CD4-positive, alpha-beta memory T cell (primary cell): ENCODE results near the gene KCNJ8. TPM values are rescaled to one million over a fixed set of nuclear protein-coding genes. Genes with fewer than 3 reads are reported as not detected.

Experiments used
- CTCF ChIA-PET: fragments of 350-600 bp; sonication (Branson Sonifier 250); formaldehyde crosslinking; loops from one replicate; lab custom pipeline; 2021; ENCODE audit warnings: inconsistent platforms; ENCODE audit not compliant: partially characterized antibody; lab: Charles Lee
- POLR2A ChIA-PET: fragments of 350-600 bp; sonication (Branson Sonifier 250); formaldehyde crosslinking; loops from one replicate; lab custom pipeline; 2021; ENCODE audit not compliant: partially characterized antibody; lab: Charles Lee
- DNase-seq, 5 donors: peaks; one replicate each; pipeline versions ENCODE4 v3.0.0 to v3.0.0-alpha.2; 2020 to 2022; ENCODE audit warnings: mixed read lengths in 1 of 5
- H3K27ac ChIP-seq: one replicate; pipeline ENCODE4 v1.7.0; 2013; ENCODE audit warnings: low read depth, low read length
- H3K27me3 ChIP-seq: 2 replicates; pipeline ENCODE4 v1.7.0; 2013; ENCODE audit warnings: mild to moderate bottlenecking, low read length, moderate library complexity; ENCODE audit not compliant: insufficient read depth
- H3K36me3 ChIP-seq: 2 replicates; pipeline ENCODE4 v1.7.0; 2013; ENCODE audit warnings: mild to moderate bottlenecking, low read length, moderate library complexity; ENCODE audit not compliant: insufficient read depth
- H3K4me1 ChIP-seq: 2 replicates; pipeline ENCODE4 v1.7.0; 2013; ENCODE audit warnings: mild to moderate bottlenecking, low read length, moderate library complexity; ENCODE audit not compliant: insufficient read depth
- H3K4me3 ChIP-seq, 2 donors: one replicate each; pipeline ENCODE4 v1.7.0; 2013; ENCODE audit warnings: low read length in 2 of 2, mild to moderate bottlenecking in 1 of 2
- H3K9me3 ChIP-seq, 2 donors: one replicate each; pipeline ENCODE4 v1.7.0; 2013; ENCODE audit warnings: low read length in 2 of 2, control low read depth in 1 of 2; ENCODE audit not compliant: control insufficient read depth in 1 of 2
- H3K27ac Mint-ChIP-seq, 7 donors: one replicate each; pipeline ENCODE4 v1.8.0; 2020 to 2021; ENCODE audit warnings: mixed read lengths in 7 of 7, mild to moderate bottlenecking in 6 of 7, inconsistent platforms in 3 of 7, moderate library complexity in 3 of 7
- H3K27me3 Mint-ChIP-seq, 2 donors: one replicate each; pipeline ENCODE4 v1.8.0; 2020 to 2021; ENCODE audit warnings: mixed read lengths in 2 of 2
- H3K36me3 Mint-ChIP-seq, 2 donors: one replicate each; pipeline ENCODE4 v1.8.0; 2020 to 2021; ENCODE audit warnings: mixed read lengths in 2 of 2, inconsistent platforms in 1 of 2, mild to moderate bottlenecking in 1 of 2
- H3K4me1 Mint-ChIP-seq, 4 donors: one replicate each; pipeline ENCODE4 v1.8.0; 2020 to 2021; ENCODE audit warnings: mixed read lengths in 4 of 4, mild to moderate bottlenecking in 1 of 4
- H3K4me3 Mint-ChIP-seq, 8 donors: one replicate each; pipeline ENCODE4 v1.8.0; 2020 to 2021; ENCODE audit warnings: mixed read lengths in 8 of 8, mild to moderate bottlenecking in 7 of 8, moderate library complexity in 6 of 8, inconsistent platforms in 3 of 8
- H3K9me3 Mint-ChIP-seq, 8 donors: one replicate each; pipeline ENCODE4 v1.8.0; 2020 to 2021; ENCODE audit warnings: mixed read lengths in 8 of 8, mild to moderate bottlenecking in 5 of 8, inconsistent platforms in 3 of 8, moderate library complexity in 1 of 8
- intact Hi-C: fragments of 100-400 bp; cut with micrococcal nuclease; formaldehyde crosslinking; loops from one replicate; pipeline ENCODE4 v1.15.1; 2023
- polyA plus RNA-seq, 2 donors: library from polyadenylated mRNA; unstranded; fragments of 300-500 nt; fragmentation: Illumina TruSeq; gene quantifications; one replicate each; pipeline ENCODE4 v1.2.3, GENCODE V29; 2021
- total RNA-seq, 2 experiments: library from RNA; stranded (reverse); gene quantifications; one replicate each; pipeline ENCODE4 v1.2.3, GENCODE V29; 2021

Gene KCNJ8
- total and polyA plus RNA-seq, 4 experiments from 2014 or later: 0.25 TPM; not detected in 3

DNA sequence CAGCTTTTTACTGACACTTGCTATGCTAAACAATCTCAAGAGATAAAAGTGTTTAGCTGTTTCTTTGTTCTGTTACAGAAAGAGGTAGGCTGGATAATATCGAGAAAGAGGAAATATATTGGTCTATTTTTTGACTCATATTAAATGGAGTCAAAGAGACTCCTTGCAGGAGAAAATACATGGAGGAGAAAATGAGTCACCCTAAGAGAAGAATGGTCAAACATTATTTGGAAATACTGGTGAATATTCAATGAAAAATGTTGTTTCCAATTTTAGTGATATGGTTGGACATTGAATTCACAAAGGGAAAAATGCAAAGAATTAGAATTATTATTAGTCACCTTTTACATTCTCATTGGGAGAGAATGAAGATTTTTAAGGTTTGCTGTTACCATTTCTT is 3.2 kb downstream of the KCNJ8 start:
- Mint-ChIP-seq H3K9me3 (peaks cover 0 to 2% (median 0%) of the 10 kb centered on the region in 8 donors), H3K27ac (no peak overlapping the region), H3K4me1 (peaks cover 7 to 19% (median 12%) of the 10 kb centered on the region in 4 donors), H3K27me3 (peaks cover 18 to 22% of the 10 kb centered on the region in 2 donors), H3K36me3 (no peaks in the 10 kb centered on the region), H3K4me3 (no peak overlapping the region)
- H3K27me3 ChIP-seq: peaks cover 13% of the 10 kb centered on the region
- CTCF ChIA-PET: no interaction called here
- no peaks in the 10 kb centered on the region for H3K36me3 ChIP-seq
- H3K4me3 ChIP-seq: no peak overlapping the region
- POLR2A ChIA-PET: no interaction called here
- no peaks in the 10 kb centered on the region for H3K9me3 ChIP-seq
- intact Hi-C loops: no loop called here
- peaks cover 13% of the 10 kb centered on the region for H3K4me1 ChIP-seq
- H3K27ac ChIP-seq: no peak overlapping the region
- no peak for DNase-seq

DNA sequence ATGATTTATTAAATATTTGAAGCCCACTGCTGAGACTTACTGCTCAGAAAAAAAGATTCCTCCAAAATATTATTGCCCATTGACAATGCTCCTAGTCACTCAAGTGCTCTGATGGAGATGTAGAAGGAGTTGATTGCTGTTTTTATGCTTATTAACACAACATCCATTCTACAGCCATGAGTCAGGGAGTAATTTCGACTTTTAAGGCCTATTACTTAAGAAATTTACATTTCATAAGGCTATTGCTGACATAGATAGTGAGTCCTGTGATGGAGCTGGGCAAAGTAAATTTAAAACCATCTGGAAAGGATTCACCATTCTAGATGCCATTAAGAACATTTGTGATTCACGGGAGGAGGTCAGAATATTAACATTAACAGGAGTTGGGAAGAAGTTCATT is 5.2 kb downstream of the KCNJ8 start:
- peaks cover 10% of the 10 kb centered on the region for H3K4me1 ChIP-seq
- Mint-ChIP-seq H3K9me3 (peaks cover 0 to 2% (median 0%) of the 10 kb centered on the region in 8 donors), H3K4me1 (peaks cover 4 to 11% (median 7%) of the 10 kb centered on the region in 4 donors), H3K27me3 (peaks cover 8% of the 10 kb centered on the region in 2 donors), H3K36me3 (no peaks in the 10 kb centered on the region), H3K27ac (no peak overlapping the region), H3K4me3 (no peak overlapping the region)
- H3K27ac ChIP-seq: no peak overlapping the region
- H3K27me3 ChIP-seq: peaks cover 12% of the 10 kb centered on the region
- no peaks in the 10 kb centered on the region for H3K36me3 ChIP-seq
- no peaks in the 10 kb centered on the region for H3K9me3 ChIP-seq
- ChIA-PET CTCF (no interaction called here), POLR2A (no interaction called here)
- DNase-seq: no peak
- intact Hi-C loops: no loop called here
- no peak overlapping the region for H3K4me3 ChIP-seq

DNA sequence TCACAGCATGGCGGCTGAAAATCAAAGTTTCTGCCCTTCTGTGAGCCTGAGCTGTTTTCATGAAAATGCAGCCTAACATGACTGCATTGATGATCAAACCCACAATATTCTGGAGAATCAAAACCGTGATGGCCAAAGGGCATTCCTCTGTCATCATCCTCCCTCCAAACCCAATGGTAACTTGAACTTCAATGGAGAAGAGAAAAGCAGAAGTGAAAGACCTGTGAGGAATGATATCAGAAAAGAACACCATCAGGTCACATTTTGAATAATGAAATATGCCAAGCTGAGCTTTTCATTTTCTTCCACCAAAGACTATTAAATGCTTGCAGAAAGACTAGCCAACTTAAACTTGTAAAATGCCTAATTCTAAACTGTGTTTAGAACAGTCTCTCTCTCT is 8.1 kb downstream of the KCNJ8 start:
- POLR2A ChIA-PET: no interaction called here
- no peak overlapping the region for H3K27ac ChIP-seq
- H3K4me1 ChIP-seq: no peaks in the 10 kb centered on the region
- CTCF ChIA-PET: no interaction called here
- Mint-ChIP-seq H3K4me3 (no peak overlapping the region), H3K9me3 (no peaks in the 10 kb centered on the region), H3K27ac (no peak overlapping the region), H3K36me3 (no peaks in the 10 kb centered on the region), H3K27me3 (peaks cover 2 to 3% of the 10 kb centered on the region in 2 donors), H3K4me1 (no peaks in the 10 kb centered on the region)
- intact Hi-C loops: no loop called here
- H3K27me3 ChIP-seq: peaks cover 3% of the 10 kb centered on the region
- H3K4me3 ChIP-seq: no peak overlapping the region
- no peaks in the 10 kb centered on the region for H3K9me3 ChIP-seq
- no peaks in the 10 kb centered on the region for H3K36me3 ChIP-seq
- no peak for DNase-seq

DNA sequence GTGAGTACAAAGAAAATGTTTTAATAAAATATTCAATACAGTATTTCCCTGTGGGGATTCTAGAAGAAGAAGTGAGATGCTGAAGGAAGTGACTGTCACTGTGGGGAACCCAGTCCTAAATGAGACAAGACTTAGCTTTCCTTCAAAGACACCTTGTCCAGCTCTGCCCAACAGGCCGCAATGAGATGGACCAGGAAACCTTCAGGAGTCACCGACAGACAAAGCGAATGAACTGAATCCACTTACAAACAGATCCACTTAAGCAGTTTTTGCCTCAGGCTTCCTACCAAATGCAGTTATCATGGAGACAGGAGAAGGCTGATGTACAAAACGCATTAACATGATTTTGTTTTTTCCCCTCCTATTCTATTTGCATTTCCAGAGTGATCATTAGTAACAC is 9.6 kb downstream of the KCNJ8 start:
- Mint-ChIP-seq H3K36me3 (no peaks in the 10 kb centered on the region), H3K4me1 (no peaks in the 10 kb centered on the region), H3K4me3 (no peak overlapping the region), H3K27me3 (peaks cover 2 to 3% of the 10 kb centered on the region in 2 donors), H3K27ac (no peak overlapping the region), H3K9me3 (peaks cover 0 to 2% (median 0%) of the 10 kb centered on the region in 8 donors)
- Histone ChIP-seq H3K9me3 (no peaks in the 10 kb centered on the region), H3K27me3 (no peaks in the 10 kb centered on the region), H3K27ac (no peak overlapping the region), H3K4me1 (no peaks in the 10 kb centered on the region), H3K36me3 (no peaks in the 10 kb centered on the region), H3K4me3 (no peak overlapping the region)
- no peak for DNase-seq
- ChIA-PET CTCF (no interaction called here), POLR2A (no interaction called here)
- intact Hi-C loops: no loop called here

DNA sequence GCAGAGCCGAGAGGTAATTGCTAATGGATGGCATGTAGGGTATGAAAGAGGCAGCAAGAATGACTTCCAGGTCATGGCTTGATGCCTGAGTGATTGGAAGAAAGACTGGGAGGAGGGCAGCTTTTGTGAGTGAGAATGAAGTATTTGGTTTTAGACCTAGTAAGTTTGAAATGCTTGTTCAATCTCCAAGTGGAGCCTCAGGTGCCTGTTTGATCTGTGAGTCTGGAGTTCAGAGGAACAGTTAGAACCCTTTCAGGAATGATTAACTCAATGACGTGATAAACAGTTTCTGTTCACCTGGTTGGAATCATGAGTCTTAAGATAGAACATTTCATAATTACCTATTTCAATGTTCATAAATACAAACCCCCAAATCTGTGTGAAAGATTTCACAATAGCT is 10.4 kb downstream of the KCNJ8 start:
- no peak overlapping the region for H3K4me3 ChIP-seq
- Mint-ChIP-seq H3K36me3 (no peaks in the 10 kb centered on the region), H3K4me3 (no peak overlapping the region), H3K4me1 (no peaks in the 10 kb centered on the region), H3K9me3 (peaks cover 0 to 3% (median under 1%) of the 10 kb centered on the region in 8 donors), H3K27me3 (peaks cover 2 to 3% of the 10 kb centered on the region in 2 donors), H3K27ac (no peak overlapping the region)
- no peaks in the 10 kb centered on the region for H3K27me3 ChIP-seq
- H3K9me3 ChIP-seq: no peaks in the 10 kb centered on the region
- ChIA-PET CTCF (no interaction called here), POLR2A (no interaction called here)
- H3K4me1 ChIP-seq: no peaks in the 10 kb centered on the region
- H3K27ac ChIP-seq: no peak overlapping the region
- intact Hi-C loops: no loop called here
- no peak for DNase-seq
- H3K36me3 ChIP-seq: no peaks in the 10 kb centered on the region

DNA sequence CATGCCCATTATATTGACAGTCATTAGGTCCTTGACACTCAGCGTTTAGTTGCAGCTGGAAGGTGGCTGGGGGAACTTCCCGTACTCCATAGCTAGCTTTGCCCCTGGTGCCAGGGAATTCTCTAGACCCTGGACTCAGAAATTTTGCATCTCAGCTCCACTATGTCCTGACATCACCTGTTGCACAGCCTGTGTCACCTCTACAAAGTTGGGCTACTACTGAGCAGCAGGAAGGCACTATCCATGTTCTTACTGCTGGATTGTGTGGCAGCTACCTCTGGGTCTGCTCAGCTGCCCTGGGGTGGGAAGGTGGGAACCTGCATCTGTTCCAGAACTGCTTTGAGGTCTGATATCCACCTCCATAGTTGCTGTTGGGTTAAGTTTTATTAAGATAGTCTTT is 11.0 kb downstream of the KCNJ8 start:
- Histone ChIP-seq H3K4me1 (no peaks in the 10 kb centered on the region), H3K4me3 (no peak overlapping the region), H3K9me3 (no peaks in the 10 kb centered on the region), H3K27me3 (no peaks in the 10 kb centered on the region), H3K36me3 (no peaks in the 10 kb centered on the region), H3K27ac (no peak overlapping the region)
- Mint-ChIP-seq H3K4me3 (no peak overlapping the region), H3K27me3 (peaks cover 2 to 3% of the 10 kb centered on the region in 2 donors), H3K36me3 (no peaks in the 10 kb centered on the region), H3K9me3 (peaks cover 0 to 3% (median under 1%) of the 10 kb centered on the region in 8 donors), H3K27ac (no peak overlapping the region), H3K4me1 (no peaks in the 10 kb centered on the region)
- ChIA-PET POLR2A (no interaction called here), CTCF (no interaction called here)
- intact Hi-C loops: no loop called here
- no peak for DNase-seq

DNA sequence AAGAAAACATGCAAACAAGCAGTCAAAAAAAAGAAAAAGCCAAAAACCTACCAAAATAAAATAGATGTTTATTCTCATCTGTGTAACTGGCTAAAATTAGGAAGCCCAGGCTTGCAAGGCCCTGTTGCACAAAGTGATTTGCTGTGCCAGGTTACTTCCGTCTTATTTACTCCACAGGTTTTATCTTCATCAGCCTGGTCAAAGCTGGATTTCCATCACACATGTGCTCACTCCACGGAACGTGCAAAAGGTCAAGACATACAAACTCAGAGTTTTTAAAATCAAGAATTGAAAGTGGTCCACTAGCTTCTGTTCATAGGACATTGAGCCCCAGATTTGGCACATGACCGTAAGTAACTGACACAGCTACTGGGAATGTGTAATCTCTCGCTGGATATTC is 14.8 kb downstream of the KCNJ8 start:
- no peaks in the 10 kb centered on the region for H3K9me3 ChIP-seq
- no peaks in the 10 kb centered on the region for H3K36me3 Mint-ChIP-seq
- no peak overlapping the region for H3K27ac ChIP-seq
- no peak overlapping the region for H3K4me3 ChIP-seq
- no peak overlapping the region for H3K4me3 Mint-ChIP-seq
- no peaks in the 10 kb centered on the region for H3K27me3 ChIP-seq
- H3K9me3 Mint-ChIP-seq: peaks cover 0 to 3% (median under 1%) of the 10 kb centered on the region in 8 donors
- no peaks in the 10 kb centered on the region for H3K36me3 ChIP-seq
- CTCF ChIA-PET: no interaction called here
- intact Hi-C loops: no loop called here
- no peaks in the 10 kb centered on the region for H3K4me1 ChIP-seq
- H3K4me1 Mint-ChIP-seq: no peaks in the 10 kb centered on the region
- H3K27ac Mint-ChIP-seq: no peak overlapping the region
- no peak for DNase-seq
- POLR2A ChIA-PET: interaction anchor here (0.6 kb wide), 1 partner anchor 63 kb away, joined by 3 read pairs; no protein-coding TSS in a partner anchor
- H3K27me3 Mint-ChIP-seq: peaks cover 2 to 6% of the 10 kb centered on the region in 2 donors

DNA sequence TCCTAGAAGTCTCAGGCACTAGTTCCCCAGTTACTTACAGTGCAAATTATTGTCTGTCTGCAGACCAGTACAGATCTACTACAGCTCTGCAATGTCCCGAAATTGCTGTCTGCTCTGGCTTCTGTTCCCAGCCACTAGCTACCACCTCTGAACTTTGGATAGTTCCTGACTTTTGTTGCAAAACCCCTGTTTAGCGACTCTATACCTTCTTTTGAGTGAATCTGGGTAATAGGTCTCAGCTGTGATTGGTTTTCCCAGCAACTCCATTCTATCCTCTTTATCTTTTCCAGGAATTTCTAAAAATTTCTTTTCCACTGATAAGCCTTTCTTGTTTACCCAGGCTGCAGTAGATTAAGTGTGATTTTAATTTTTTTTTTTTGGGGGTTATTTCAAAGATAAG is 16.8 kb downstream of the KCNJ8 start:
- H3K27me3 Mint-ChIP-seq: peaks cover 3 to 5% of the 10 kb centered on the region in 2 donors
- no peak overlapping the region for H3K27ac Mint-ChIP-seq
- peaks cover 0 to 3% (median under 1%) of the 10 kb centered on the region in 8 donors for H3K9me3 Mint-ChIP-seq
- POLR2A ChIA-PET: no interaction called here
- no peak overlapping the region for H3K4me3 Mint-ChIP-seq
- Histone ChIP-seq H3K27ac (no peak overlapping the region), H3K36me3 (no peaks in the 10 kb centered on the region), H3K4me3 (no peak overlapping the region), H3K4me1 (no peaks in the 10 kb centered on the region), H3K9me3 (no peaks in the 10 kb centered on the region), H3K27me3 (no peaks in the 10 kb centered on the region)
- H3K4me1 Mint-ChIP-seq: no peaks in the 10 kb centered on the region
- intact Hi-C loops: no loop called here
- no peaks in the 10 kb centered on the region for H3K36me3 Mint-ChIP-seq
- CTCF ChIA-PET: no interaction called here
- no peak for DNase-seq
